ENCODE data around the gene ZBTB8B. TPM values are rescaled to one million over a fixed set of nuclear protein-coding genes. Genes with fewer than 3 reads are reported as not detected.

Gene ZBTB8B
- total and polyA plus RNA-seq, 10 of the 15 experiments (the other 5 are each of a cell fraction or from before 2014, with no cell fraction given), result under 0.01 to 0.04 (median 0.01) TPM; not detected in 4

DNA sequence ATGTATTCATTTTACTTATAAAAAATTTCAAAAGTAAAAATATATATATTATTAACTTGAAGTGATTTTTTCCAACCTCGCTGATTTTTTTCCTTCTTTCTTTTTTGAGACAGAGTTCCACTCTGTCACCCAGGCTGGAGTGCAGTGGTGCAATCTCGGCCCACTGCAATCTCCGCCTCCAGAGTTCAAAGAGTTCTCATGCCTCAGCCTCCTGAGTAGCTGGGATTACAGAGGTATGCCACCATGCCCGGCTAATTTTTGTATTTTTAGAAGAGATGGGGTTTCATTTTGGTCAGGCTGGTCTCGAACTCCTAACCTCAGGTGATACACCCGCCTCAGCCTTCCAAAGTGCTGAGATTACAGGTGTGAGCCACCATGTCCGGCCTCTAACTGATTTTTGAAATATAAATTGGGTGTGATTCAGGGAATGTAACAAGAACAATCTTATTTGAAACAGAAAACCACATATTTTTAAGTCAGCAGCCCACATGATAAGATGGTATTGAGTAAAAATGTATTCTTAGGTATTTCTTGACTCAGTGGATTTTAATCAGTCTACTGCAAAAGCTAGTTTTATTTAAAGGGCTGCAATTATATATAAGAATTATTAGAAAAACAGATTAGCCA, 30.0 kb downstream of the ZBTB8B start:
- TF ChIP-seq, protein P1, sequence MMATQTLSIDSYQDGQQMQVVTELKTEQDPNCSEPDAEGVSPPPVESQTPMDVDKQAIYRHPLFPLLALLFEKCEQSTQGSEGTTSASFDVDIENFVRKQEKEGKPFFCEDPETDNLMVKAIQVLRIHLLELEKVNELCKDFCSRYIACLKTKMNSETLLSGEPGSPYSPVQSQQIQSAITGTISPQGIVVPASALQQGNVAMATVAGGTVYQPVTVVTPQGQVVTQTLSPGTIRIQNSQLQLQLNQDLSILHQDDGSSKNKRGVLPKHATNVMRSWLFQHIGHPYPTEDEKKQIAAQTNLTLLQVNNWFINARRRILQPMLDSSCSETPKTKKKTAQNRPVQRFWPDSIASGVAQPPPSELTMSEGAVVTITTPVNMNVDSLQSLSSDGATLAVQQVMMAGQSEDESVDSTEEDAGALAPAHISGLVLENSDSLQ (IDR thresholded peaks at IDR 0.05), result no peak
- TF ChIP-seq, protein P2, sequence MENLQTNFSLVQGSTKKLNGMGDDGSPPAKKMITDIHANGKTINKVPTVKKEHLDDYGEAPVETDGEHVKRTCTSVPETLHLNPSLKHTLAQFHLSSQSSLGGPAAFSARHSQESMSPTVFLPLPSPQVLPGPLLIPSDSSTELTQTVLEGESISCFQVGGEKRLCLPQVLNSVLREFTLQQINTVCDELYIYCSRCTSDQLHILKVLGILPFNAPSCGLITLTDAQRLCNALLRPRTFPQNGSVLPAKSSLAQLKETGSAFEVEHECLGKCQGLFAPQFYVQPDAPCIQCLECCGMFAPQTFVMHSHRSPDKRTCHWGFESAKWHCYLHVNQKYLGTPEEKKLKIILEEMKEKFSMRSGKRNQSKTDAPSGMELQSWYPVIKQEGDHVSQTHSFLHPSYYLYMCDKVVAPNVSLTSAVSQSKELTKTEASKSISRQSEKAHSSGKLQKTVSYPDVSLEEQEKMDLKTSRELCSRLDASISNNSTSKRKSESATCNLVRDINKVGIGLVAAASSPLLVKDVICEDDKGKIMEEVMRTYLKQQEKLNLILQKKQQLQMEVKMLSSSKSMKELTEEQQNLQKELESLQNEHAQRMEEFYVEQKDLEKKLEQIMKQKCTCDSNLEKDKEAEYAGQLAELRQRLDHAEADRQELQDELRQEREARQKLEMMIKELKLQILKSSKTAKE (IDR thresholded peaks at IDR 0.05; ENCODE audit: low read depth, poor library complexity, severe bottlenecking), result no peak
- TF ChIP-seq NR2C2 (IDR thresholded peaks at IDR 0.05; ENCODE audit: borderline replicate concordance, control insufficient read depth, insufficient read length, low read depth), result no peak
- FAIRE-seq, result no peak
- ATAC-seq, result no peak
- H3K27me3 ChIP-seq (replicated peaks in 1 of 2; ENCODE audit: control insufficient read depth in 2 of 2, insufficient read depth in 2 of 2, low read length in 1 of 2), result no peaks in the 10 kb centered on the region; a peak in 1 of 4 replicates
- H3K36me3 ChIP-seq (ENCODE audit: control insufficient read depth in 2 of 2, insufficient read depth in 2 of 2, low read length in 1 of 2), result no peaks in the 10 kb centered on the region
- no peaks in the 10 kb centered on the region for H4K20me1 ChIP-seq (ENCODE audit: control insufficient read depth, insufficient read depth)
- H3K4me2 ChIP-seq (ENCODE audit: control insufficient read depth, insufficient read depth), result no peak overlapping the region
- H3K4me3 ChIP-seq, result no peak overlapping the region
- SMC1A ChIA-PET (ENCODE audit: uncharacterized antibody, unreplicated experiment), result interaction anchor here (1.1 to 2.0 kb wide), 4 partner anchors 13 to 218 kb away, joined by 3 to 8 read pairs (median 4); no protein-coding TSS in a partner anchor
- BruUV-seq (replicated peaks), result no TSS peak
- 27% methylated on average over 7 of the region's 7 CpGs for WGBS (ENCODE audit: insufficient coverage, insufficient replicate concordance, low lambda C conversion rate, missing lambda C conversion rate)
- intact Hi-C loops (cut with micrococcal nuclease; ENCODE audit: unreplicated experiment), result loop anchor here (5.0 kb wide), 1 partner anchor 93 kb away; no protein-coding TSS in a partner anchor
- no peaks in the 10 kb centered on the region for H3K79me2 ChIP-seq (ENCODE audit: control insufficient read depth, insufficient read depth, low read length)
- RAD21 ChIA-PET (ENCODE audit: unreplicated experiment), result no interaction called here
- in situ Hi-C loops (cut with MboI), result no loop called here
- no peaks in the 10 kb centered on the region for H3K9me3 ChIP-seq (replicated peaks; ENCODE audit: control insufficient read depth, insufficient read depth, low read length)
- H3K4me1 ChIP-seq (ENCODE audit: control insufficient read depth, insufficient read depth, low read length), result no peaks in the 10 kb centered on the region; the same call in 1 of the 2 replicates
- no peak overlapping the region for H3K9ac ChIP-seq (ENCODE audit: control insufficient read depth, insufficient read depth, low read length)
- H3K27ac ChIP-seq (ENCODE audit: control insufficient read depth, insufficient read depth), result no peak overlapping the region
- no peak overlapping the region for H2AFZ ChIP-seq (ENCODE audit: control insufficient read depth, low read depth, low read length)
- CTCF ChIA-PET, result interaction anchor here (1.4 kb wide), 2 partner anchors 40 to 46 kb away, joined by 3 to 4 read pairs; no protein-coding TSS in a partner anchor
- POLR2A ChIA-PET, result no interaction called here
- DNase-seq (ENCODE audit: low read depth, low spot score), result no peak
